ENCODE measurements around the gene NUP98. TPM values are rescaled to one million over a fixed set of nuclear protein-coding genes. Genes with fewer than 3 reads are reported as not detected.
A peak's percentile ranks its signal among the peaks of the same experiment; 100 is the strongest.
"Not testable (repeated sequence)": the region's sequence is repeated elsewhere in the genome, so short reads cannot be mapped to it uniquely, and the experiment has no call there.

Gene NUP98
- total RNA-seq, 6 experiments from 2014 or later: 29.7 to 69.0 (median 34.3) TPM

- no peak overlapping the region for H3K27ac ChIP-seq
- WGBS (ENCODE audit: insufficient coverage, low coverage, low lambda C conversion rate, missing lambda C conversion rate): no CpG with 5 or more reads among the region's 3 CpGs
- H3K27me3 ChIP-seq: no peaks in the 10 kb centered on the region
- ATAC-seq (no peak), DNase-seq (no peak)
- intact Hi-C loops (cut with DNase I): no loop called here
- no peak overlapping the region for H3K4me3 ChIP-seq
- H3K4me1 ChIP-seq: no peaks in the 10 kb centered on the region
- H3K9me3 ChIP-seq: no peaks in the 10 kb centered on the region
- TF ChIP-seq, protein P1, sequence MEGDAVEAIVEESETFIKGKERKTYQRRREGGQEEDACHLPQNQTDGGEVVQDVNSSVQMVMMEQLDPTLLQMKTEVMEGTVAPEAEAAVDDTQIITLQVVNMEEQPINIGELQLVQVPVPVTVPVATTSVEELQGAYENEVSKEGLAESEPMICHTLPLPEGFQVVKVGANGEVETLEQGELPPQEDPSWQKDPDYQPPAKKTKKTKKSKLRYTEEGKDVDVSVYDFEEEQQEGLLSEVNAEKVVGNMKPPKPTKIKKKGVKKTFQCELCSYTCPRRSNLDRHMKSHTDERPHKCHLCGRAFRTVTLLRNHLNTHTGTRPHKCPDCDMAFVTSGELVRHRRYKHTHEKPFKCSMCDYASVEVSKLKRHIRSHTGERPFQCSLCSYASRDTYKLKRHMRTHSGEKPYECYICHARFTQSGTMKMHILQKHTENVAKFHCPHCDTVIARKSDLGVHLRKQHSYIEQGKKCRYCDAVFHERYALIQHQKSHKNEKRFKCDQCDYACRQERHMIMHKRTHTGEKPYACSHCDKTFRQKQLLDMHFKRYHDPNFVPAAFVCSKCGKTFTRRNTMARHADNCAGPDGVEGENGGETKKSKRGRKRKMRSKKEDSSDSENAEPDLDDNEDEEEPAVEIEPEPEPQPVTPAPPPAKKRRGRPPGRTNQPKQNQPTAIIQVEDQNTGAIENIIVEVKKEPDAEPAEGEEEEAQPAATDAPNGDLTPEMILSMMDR (IDR thresholded peaks at IDR 0.05): no peak
- H3K36me3 ChIP-seq: no peaks in the 10 kb centered on the region
Observed at GRCh38 chr11:3655547-3655946, 141.8 kb downstream of the NUP98 start.

- H3K36me3 ChIP-seq; H3K9me3 ChIP-seq; H3K4me3 ChIP-seq; intact Hi-C loops (cut with DNase I); H3K27ac ChIP-seq; H3K27me3 ChIP-seq; H3K4me1 ChIP-seq; DNase-seq; ATAC-seq: not testable (repeated sequence)
- 0% methylated on average over 1 of the region's 3 CpGs for whole genome bisulfite sequencing (ENCODE audit: insufficient coverage, low coverage, low lambda C conversion rate, missing lambda C conversion rate)
Observed at GRCh38 chr11:3652514-3652913, 144.8 kb downstream of the NUP98 start.

DNA sequence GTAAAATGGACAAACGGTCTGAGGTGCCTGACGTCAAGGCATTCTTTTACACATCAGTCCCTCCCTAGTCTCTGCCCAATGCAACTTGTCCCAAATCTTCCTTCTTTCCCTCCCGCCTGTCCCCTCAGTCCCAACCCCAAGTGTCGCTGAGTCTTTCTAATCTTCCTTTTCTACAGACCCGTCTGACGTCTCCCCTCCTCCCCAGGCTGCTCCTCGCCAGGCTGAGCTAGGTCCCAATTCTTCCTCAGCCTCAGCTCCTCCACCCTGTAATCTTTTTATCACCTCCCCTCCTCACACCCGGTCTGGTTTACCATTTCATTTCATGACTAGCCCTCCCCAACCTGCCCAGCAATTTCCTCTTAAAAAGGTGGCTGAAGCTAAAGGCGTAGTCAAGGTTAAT, 148.0 kb downstream of the NUP98 start:
- H3K36me3 ChIP-seq; H3K4me3 ChIP-seq; intact Hi-C loops (cut with DNase I); H3K4me1 ChIP-seq; DNase-seq; H3K27ac ChIP-seq; ATAC-seq; H3K9me3 ChIP-seq; H3K27me3 ChIP-seq: not testable (repeated sequence)
- 42% methylated on average over 9 of the region's 9 CpGs for WGBS (ENCODE audit: insufficient coverage, low coverage, low lambda C conversion rate, missing lambda C conversion rate)

DNA sequence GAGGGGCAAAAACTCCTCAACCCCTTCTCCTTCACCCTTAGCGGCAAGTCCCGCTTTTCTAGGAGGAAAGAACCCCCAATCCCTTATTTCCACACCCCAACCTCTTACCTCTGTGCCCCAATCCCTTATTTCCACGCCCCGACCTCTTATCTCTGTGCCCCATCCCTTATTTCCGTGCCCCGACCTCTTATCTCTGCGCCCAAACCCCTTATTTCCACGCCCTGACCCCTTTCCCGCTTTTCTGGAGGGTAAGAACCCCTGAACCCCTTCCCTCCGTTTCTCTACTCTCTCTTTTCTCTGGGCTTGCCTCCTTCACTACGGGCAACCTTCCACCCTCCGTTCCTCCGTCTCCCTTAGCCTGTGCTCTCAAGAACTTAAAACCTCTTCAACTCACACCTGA, 148.5 kb downstream of the NUP98 start:
- WGBS (ENCODE audit: insufficient coverage, low coverage, low lambda C conversion rate, missing lambda C conversion rate): 69% methylated on average over 13 of the region's 13 CpGs
- H3K9me3 ChIP-seq; H3K27ac ChIP-seq; H3K36me3 ChIP-seq; H3K4me1 ChIP-seq; DNase-seq; H3K4me3 ChIP-seq; ATAC-seq; intact Hi-C loops (cut with DNase I); H3K27me3 ChIP-seq: not testable (repeated sequence)

DNA sequence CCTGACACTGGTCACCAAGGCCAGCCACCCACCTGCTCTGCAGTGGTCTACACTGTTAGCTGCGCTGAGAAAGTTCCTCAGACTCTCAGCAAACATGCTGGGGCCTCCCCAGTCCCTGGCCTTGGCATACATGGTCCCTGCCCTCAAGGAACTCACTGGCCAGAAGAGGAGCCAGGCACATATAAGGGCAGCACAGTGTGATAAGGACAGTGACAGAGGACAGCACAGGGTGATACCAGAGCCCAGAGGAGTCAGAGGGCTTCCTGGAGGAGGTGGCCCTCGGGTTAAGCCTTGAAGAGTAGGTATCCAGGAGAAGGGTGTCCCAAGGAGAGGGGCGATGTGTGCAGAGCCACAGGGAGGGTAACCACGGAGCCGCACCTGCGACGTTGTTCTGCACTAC, 151.8 kb downstream of the NUP98 start:
- Histone ChIP-seq H3K27ac (no peak overlapping the region), H3K4me1 (peaks cover 0 to 6% (median 2%) of the 10 kb centered on the region in 4 donors), H3K4me3 (no peak overlapping the region), H3K27me3 (no peaks in the 10 kb centered on the region), H3K9me3 (no peaks in the 10 kb centered on the region), H3K36me3 (no peaks in the 10 kb centered on the region)
- 87% methylated on average over 4 of the region's 7 CpGs for WGBS (ENCODE audit: insufficient coverage, low coverage, low lambda C conversion rate, missing lambda C conversion rate)
- no peak for TF ChIP-seq POLR2A (IDR thresholded peaks at IDR 0.05)
- TF ChIP-seq, protein P1 (IDR thresholded peaks at IDR 0.05): no peak
- intact Hi-C loops (cut with DNase I): no loop called here
- DNase-seq: no peak
- ATAC-seq: no peak

GRCh38 chr11:3644817-3645235, 152.5 kb downstream of the NUP98 start, which contains the start of gene ART1:
ART1 (plus strand) TSS chr11:3645128; CDS start chr11:3659214, 14,086 bp downstream.
- H3K4me1 ChIP-seq: peaks cover 0 to 6% (median 2%) of the 10 kb centered on the region in 4 donors
- no peak for TF ChIP-seq POLR2A (IDR thresholded peaks at IDR 0.05)
- TF ChIP-seq, protein P1 (IDR thresholded peaks at IDR 0.05): no peak
- no peak within 1 kb of the TSS for H3K27ac ChIP-seq
- no peaks in the 10 kb centered on the region for H3K36me3 ChIP-seq
- intact Hi-C loops (cut with DNase I): no loop called here
- H3K27me3 ChIP-seq: no peaks in the 10 kb centered on the region
- H3K9me3 ChIP-seq: no peaks in the 10 kb centered on the region
- 55% methylated on average over 4 of the region's 4 CpGs for WGBS (ENCODE audit: insufficient coverage, low coverage, low lambda C conversion rate, missing lambda C conversion rate)
- no peak within 1 kb of the TSS for H3K4me3 ChIP-seq
- ATAC-seq (no peak), DNase-seq (no peak)

DNA sequence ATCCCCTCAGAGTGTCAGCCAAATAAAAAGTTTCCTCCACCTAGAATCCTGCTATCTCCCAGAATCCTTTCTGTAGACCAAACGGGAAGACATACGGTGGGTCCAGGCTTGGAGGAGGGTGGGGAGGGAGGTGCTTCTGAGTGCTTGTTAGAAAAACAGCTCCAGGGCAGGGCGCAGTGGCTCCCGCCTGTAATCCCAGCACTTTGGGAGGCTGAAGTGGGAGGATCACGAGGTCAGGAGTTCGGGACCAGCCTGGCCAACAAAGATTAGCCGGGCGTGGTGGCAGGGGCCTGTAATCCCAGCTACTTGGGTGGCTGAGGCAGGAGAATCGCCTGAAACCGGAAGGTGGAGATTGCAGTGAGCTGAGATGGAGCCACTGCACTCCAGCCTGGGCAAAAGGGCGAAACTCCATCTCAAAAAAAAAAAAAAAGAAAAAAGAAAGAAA, 154.2 kb downstream of the NUP98 start:
- intact Hi-C loops (cut with DNase I); DNase-seq; ATAC-seq; H3K36me3 ChIP-seq; H3K27ac ChIP-seq; H3K27me3 ChIP-seq; H3K4me1 ChIP-seq; H3K9me3 ChIP-seq: not testable (repeated sequence)
- H3K4me3 ChIP-seq: peak overlapping the region in 1 of 3 donors; percentile 65
- WGBS (ENCODE audit: insufficient coverage, low coverage, low lambda C conversion rate, missing lambda C conversion rate): 80% methylated on average over 4 of the region's 11 CpGs

All from right lobe of liver (tissue), 6 donors.